ENCODE results near the gene DRD3.

DRD3 gene

GRCh38 chr3:114120211-114120610 is 58.6 kb downstream of the DRD3 start:
- no peak for DNase-seq (ENCODE audit: low spot score)

GRCh38 chr3:114119776-114120175 is 59.1 kb downstream of the DRD3 start:
- no peak for DNase-seq (ENCODE audit: low spot score)

- DNase-seq (ENCODE audit: low spot score): peak; percentile 58
Observed at GRCh38 chr3:114115143-114115542, 63.7 kb downstream of the DRD3 start.

- DNase-seq (ENCODE audit: low spot score): no peak
Observed at GRCh38 chr3:114114719-114115118, 64.1 kb downstream of the DRD3 start.

- peak; percentile 85 for DNase-seq (ENCODE audit: low spot score)
Observed at GRCh38 chr3:114112696-114113095, 66.2 kb downstream of the DRD3 start.

GRCh38 chr3:114111060-114111770 is 67.6 kb downstream of the DRD3 start:
- DNase-seq (ENCODE audit: low spot score): no peak

- peak; percentile 27 for DNase-seq (ENCODE audit: low spot score)
Observed at GRCh38 chr3:114110439-114110838, 68.4 kb downstream of the DRD3 start.

- DNase-seq (ENCODE audit: low spot score): no peak
Observed at GRCh38 chr3:114108137-114108536, 70.7 kb downstream of the DRD3 start.

- no peak for DNase-seq (ENCODE audit: low spot score)
Observed at GRCh38 chr3:114104414-114104813, 74.4 kb downstream of the DRD3 start.

- no peak for DNase-seq (ENCODE audit: low spot score)
Observed at GRCh38 chr3:114103858-114104257, 75.0 kb downstream of the DRD3 start.

- no peak for DNase-seq (ENCODE audit: low spot score)
Observed at GRCh38 chr3:114103181-114103580, 75.7 kb downstream of the DRD3 start.

- no peak for DNase-seq (ENCODE audit: low spot score)
Observed at GRCh38 chr3:114101101-114101500, 77.8 kb downstream of the DRD3 start.

- DNase-seq (ENCODE audit: low spot score): no peak
Observed at GRCh38 chr3:114095796-114096195, 83.1 kb downstream of the DRD3 start.

GRCh38 chr3:114093596-114093995 is 85.3 kb downstream of the DRD3 start:
- DNase-seq (ENCODE audit: low spot score): peak; percentile 50

- DNase-seq (ENCODE audit: low spot score): no peak
Observed at GRCh38 chr3:114093016-114093380, 85.9 kb downstream of the DRD3 start.

- peak; percentile 57 for DNase-seq (ENCODE audit: low spot score)
Observed at GRCh38 chr3:114092151-114093015, 86.5 kb downstream of the DRD3 start.

GRCh38 chr3:114089675-114090074 is 89.2 kb downstream of the DRD3 start:
- no peak for DNase-seq (ENCODE audit: low spot score)

- DNase-seq (ENCODE audit: low spot score): no peak
Observed at GRCh38 chr3:114086356-114086755, 92.5 kb downstream of the DRD3 start.

GRCh38 chr3:114083112-114083511 is 95.7 kb downstream of the DRD3 start:
- DNase-seq (ENCODE audit: low spot score): no peak

- no peak for DNase-seq (ENCODE audit: low spot score)
Observed at GRCh38 chr3:114081037-114081436, 97.8 kb downstream of the DRD3 start.

GRCh38 chr3:114080201-114080600 is 98.7 kb downstream of the DRD3 start:
- DNase-seq (ENCODE audit: low spot score): no peak

- peak; percentile 42 for DNase-seq (ENCODE audit: low spot score)
Observed at GRCh38 chr3:114079761-114080160, 99.1 kb downstream of the DRD3 start.

- no peak for DNase-seq (ENCODE audit: low spot score)
Observed at GRCh38 chr3:114078126-114078525, 100.7 kb downstream of the DRD3 start.
